A549 (cell line): ENCODE data around the gene PRR5. TPM values are rescaled to one million over a fixed set of nuclear protein-coding genes. Genes with fewer than 3 reads are reported as not detected.

Experiments used
- ATAC-seq, 2 experiments: fragments of 200-7000 bp in 1 of 2; fragments of >200 bp in 1 of 2; cut with Nextera tagmentation in 1 of 2; cut with Tn5 transposase in 1 of 2; 3 replicates each; pipeline versions ENCODE4 v1.8.0 to v1.9.1; 2018 to 2020; ENCODE audit warnings: mild to moderate bottlenecking in 1 of 2, moderate library complexity in 1 of 2
- CTCF ChIA-PET: fragments of 300-600 bp; sonication (Branson Sonifier 250); formaldehyde crosslinking; extraction: SDS; loops from one replicate; lab custom pipeline; 2021; ENCODE audit warnings: antibody characterized with exemption, inconsistent platforms; lab: Yijun Ruan, JAX
- POLR2A ChIA-PET: fragments of 350-600 bp; formaldehyde crosslinking; extraction: SDS; loops from one replicate; lab custom pipeline; 2021; ENCODE audit warnings: antibody characterized with exemption, inconsistent platforms; lab: Yijun Ruan, JAX
- DNase-seq, 2 experiments: peaks; one replicate each; pipeline versions ENCODE4 v3.0.0 to v3.0.0-alpha.2; 2011 to 2016; ENCODE audit warnings: low read depth in 1 of 2, low spot score in 1 of 2
- FAIRE-seq: peaks from 2 replicates; lab custom pipeline; 2011; peaks lifted over from hg19 to GRCh38; lab: Jason Lieb, UNC
- H3K27ac ChIP-seq, 2 experiments: fragments of >200 bp; sonication (Bioruptor Twin); formaldehyde crosslinking; 3 replicates each; pipeline ENCODE4 v1.5.1; 2016 to 2017
- H3K4me1 ChIP-seq: fragments of >200 bp; sonication (Bioruptor Twin); formaldehyde crosslinking; 3 replicates; pipeline ENCODE4 v1.6.1; 2016
- H3K4me2 ChIP-seq: fragments of >200 bp; sonication (Bioruptor Twin); formaldehyde crosslinking; 3 replicates; pipeline ENCODE4 v1.6.1; 2016
- H3K4me3 ChIP-seq: fragments of >200 bp; sonication (Bioruptor Twin); formaldehyde crosslinking; 3 replicates; pipeline ENCODE4 v1.5.1; 2016
- H3K9me3 ChIP-seq: fragments of >200 bp; sonication (Bioruptor Twin); formaldehyde crosslinking; 3 replicates; pipeline ENCODE4 v1.6.1; 2016
- BHLHE40 ChIP-seq: IDR thresholded peaks from 2 replicates; pipeline ENCODE4 v1.6.1; 2012; ENCODE audit warnings: low read depth, low read length, inconsistent platforms
- CHD4 ChIP-seq: fragments of 200-600 bp; sonication (generic); IDR thresholded peaks from 2 replicates; pipeline ENCODE4 v1.6.1; 2016; ENCODE audit warnings: antibody characterized with exemption, mild to moderate bottlenecking, borderline replicate concordance
- EP300 ChIP-seq, 2 experiments: fragments of >200 bp; sonication (Bioruptor Twin); formaldehyde crosslinking; IDR thresholded peaks; 2 replicates in 1 of 2; 3 replicates in 1 of 2; pipeline ENCODE4 v1.6.1; 2016 to 2017
- FOXS1 ChIP-seq: fragments of 250-450 bp; sonication (Bioruptor Pico); IDR thresholded peaks from 2 replicates; pipeline ENCODE4 v1.5.0; 2020; ENCODE audit warnings: mild to moderate bottlenecking, moderate library complexity
- GATA3 ChIP-seq: IDR thresholded peaks from 2 replicates; pipeline ENCODE4 v1.6.1; 2012; ENCODE audit warnings: borderline replicate concordance
- HDAC2 ChIP-seq: fragments of 200-600 bp; sonication (generic); IDR thresholded peaks from 2 replicates; pipeline ENCODE4 v1.6.1; 2016
- HEYL ChIP-seq: fragments of 250-450 bp; sonication (Bioruptor Pico); IDR thresholded peaks from 2 replicates; pipeline ENCODE4 v1.8.0; 2021; ENCODE audit warnings: mild to moderate bottlenecking, moderate library complexity
- HOXA7 ChIP-seq: fragments of 250-450 bp; sonication (Bioruptor Pico); IDR thresholded peaks from 2 replicates; pipeline ENCODE4 v1.5.0; 2020; ENCODE audit warnings: mild to moderate bottlenecking, moderate library complexity
- JUN ChIP-seq, 2 experiments: fragments of >200 bp; sonication (Bioruptor Twin); formaldehyde crosslinking; IDR thresholded peaks; 2 replicates in 1 of 2; 3 replicates in 1 of 2; pipeline ENCODE4 v1.6.1; 2016 to 2017
- KDM5A ChIP-seq: fragments of 200-600 bp; sonication (generic); IDR thresholded peaks from 2 replicates; pipeline ENCODE4 v1.6.1; 2016; ENCODE audit warnings: antibody characterized with exemption, mild to moderate bottlenecking
- MAFK ChIP-seq: fragments of 450-650 bp; IDR thresholded peaks from 2 replicates; pipeline ENCODE4 v1.6.1; 2014; ENCODE audit not compliant: partially characterized antibody
- MAZ ChIP-seq: fragments of 150-350 bp; IDR thresholded peaks from 2 replicates; pipeline ENCODE4 v1.6.1; 2014; ENCODE audit warnings: antibody characterized with exemption, low read depth, low read length, borderline replicate concordance
- PHF8 ChIP-seq: fragments of 200-600 bp; sonication (generic); IDR thresholded peaks from 2 replicates; pipeline ENCODE4 v1.6.1; 2016; ENCODE audit warnings: low read depth, mild to moderate bottlenecking, antibody characterized with exemption, moderate library complexity, borderline replicate concordance
- POLR2AphosphoS2 ChIP-seq: conservative IDR thresholded peaks from 2 replicates; pipeline ENCODE4 v1.6.1; 2012; ENCODE audit warnings: low read length, improper control_type of control experiment, inconsistent platforms
- RAD21 ChIP-seq, 2 experiments: fragments of >200 bp in 1 of 2; sonication (Bioruptor Twin) in 1 of 2; formaldehyde crosslinking in 1 of 2; IDR thresholded peaks in 1 of 2; conservative IDR thresholded peaks in 1 of 2; 2 replicates in 1 of 2; 3 replicates in 1 of 2; pipeline ENCODE4 v1.6.1; 2012 to 2018; ENCODE audit warnings: inconsistent platforms in 1 of 2
- RFX5 ChIP-seq: fragments of 450-650 bp; IDR thresholded peaks from 2 replicates; pipeline ENCODE4 v1.7.1; 2014; ENCODE audit warnings: antibody characterized with exemption, mild to moderate bottlenecking, moderate library complexity
- SMC3 ChIP-seq: fragments of >200 bp; sonication (Bioruptor Twin); formaldehyde crosslinking; IDR thresholded peaks from 3 replicates; pipeline ENCODE4 v1.6.1; 2018; ENCODE audit warnings: inconsistent platforms
- SREBF2 ChIP-seq: fragments of 450-650 bp; IDR thresholded peaks from 2 replicates; pipeline ENCODE4 v1.6.1; 2014; ENCODE audit warnings: mild to moderate bottlenecking, moderate library complexity
- ZC3H11A ChIP-seq: fragments of 450-650 bp; IDR thresholded peaks from 2 replicates; pipeline ENCODE4 v1.6.1; 2014; ENCODE audit warnings: antibody characterized with exemption, mild to moderate bottlenecking
- WGBS: methylation state at CpG from one replicate; pipeline ENCODE4 v1.1.6; 2017; ENCODE audit errors: missing lambda C conversion rate; 5-methylcytosine and 5-hydroxymethylcytosine counted together
- polyA plus RNA-seq, 4 experiments: library from polyadenylated mRNA; depleted of rRNA in 3 of 4; stranded (reverse); fragments of >200 nt; fragmentation: RNase III in 1 of 4; extraction: RNeasy Plus Mini Kit Qiagen cat#74134 plus additional on column Dnase treatment in 1 of 4; gene quantifications; 2 replicates in 3 of 4; 3 replicates in 1 of 4; pipeline ENCODE4 v1.2.3, GENCODE V29; 2011 to 2017
- TF ChIP-seq, protein P1 (sequence below): fragments of >200 bp; sonication (Bioruptor Twin); formaldehyde crosslinking; IDR thresholded peaks from 3 replicates; pipeline ENCODE4 v1.6.1; 2016
- TF ChIP-seq, protein P2 (sequence below): fragments of 150-350 bp; IDR thresholded peaks from 2 replicates; pipeline ENCODE4 v1.6.1; 2014; ENCODE audit warnings: low read depth, mild to moderate bottlenecking, low read length
- TF ChIP-seq, protein P3 (sequence below): IDR thresholded peaks from 2 replicates; pipeline ENCODE4 v1.6.1; 2012; ENCODE audit warnings: low read depth, borderline replicate concordance
- TF ChIP-seq, protein P4 (sequence below): fragments of 250-450 bp; sonication (Bioruptor Pico); IDR thresholded peaks from 2 replicates; pipeline ENCODE4 v1.5.0; 2021; ENCODE audit warnings: mild to moderate bottlenecking, moderate library complexity, borderline replicate concordance
- TF ChIP-seq, protein P5 (sequence below): fragments of >200 bp; sonication (Bioruptor Twin); formaldehyde crosslinking; IDR thresholded peaks from 2 replicates; pipeline ENCODE4 v1.6.1; 2016

PRR5 gene
- polyA plus RNA-seq, 2 of the 4 experiments (the other 2 are of a cell fraction) = 7.1 to 19.5 TPM

DNA sequence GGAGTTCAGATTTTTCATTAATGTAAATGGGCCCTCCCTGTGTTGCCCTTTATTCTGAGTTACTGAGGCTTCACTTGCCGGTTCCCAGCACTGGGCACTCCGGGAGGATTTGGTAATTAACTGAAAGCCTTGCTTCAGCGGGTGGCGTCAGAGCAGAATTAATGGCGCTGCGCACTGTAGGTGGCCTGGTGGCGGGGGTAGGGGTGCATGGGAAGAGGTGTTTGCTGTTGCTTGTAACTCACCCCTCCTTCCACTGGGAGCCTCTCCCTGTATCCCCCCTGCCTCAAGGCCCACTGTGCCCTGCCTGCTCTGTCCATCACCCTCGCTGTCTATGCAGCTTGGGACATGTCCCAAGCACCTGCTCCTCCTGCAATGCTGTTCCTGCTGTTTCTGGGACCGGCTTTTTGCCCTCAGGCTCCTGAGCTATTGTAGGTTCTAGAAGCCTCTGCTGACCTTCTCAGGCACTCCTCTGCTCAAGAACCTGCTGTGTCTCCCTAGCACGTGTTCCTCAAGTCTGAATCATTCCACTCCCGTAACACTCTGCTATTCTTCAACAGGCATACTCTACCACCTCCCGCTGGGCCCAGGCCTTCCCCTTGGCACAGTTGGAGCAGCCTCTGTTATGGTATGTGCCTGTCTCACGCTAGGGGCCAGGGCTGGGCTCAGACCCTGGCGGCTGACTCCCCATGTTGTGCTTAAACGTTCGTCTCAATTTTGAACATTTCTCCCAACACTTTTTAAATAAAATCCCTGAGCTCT, 74.8 kb downstream of the PRR5 start:
- ATAC-seq (no peak), FAIRE-seq (no peak)
- POLR2A ChIA-PET = no interaction called here

DNA sequence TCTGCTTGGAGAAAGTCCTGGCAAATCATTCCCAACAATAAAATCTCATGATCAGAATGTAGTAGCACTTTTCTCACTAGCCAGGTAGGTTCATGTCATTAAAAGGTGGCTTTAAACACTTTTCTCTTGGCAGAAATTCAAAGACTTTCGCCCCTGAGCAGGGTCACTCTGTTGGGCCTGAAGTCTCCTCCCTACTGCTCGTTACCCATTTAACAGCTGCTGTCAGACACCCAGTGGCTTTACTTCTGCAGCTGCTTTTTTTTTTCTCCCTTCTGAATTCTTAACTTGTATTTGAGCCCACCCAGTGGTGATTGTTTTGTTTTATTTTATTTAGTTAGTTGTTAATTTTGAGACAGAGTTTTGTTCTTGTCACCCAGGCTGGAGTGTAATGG, 75.4 kb downstream of the PRR5 start:
- 93% methylated on average over 2 of the region's 2 CpGs for WGBS
- DNase-seq (no peak), ATAC-seq (no peak), FAIRE-seq (no peak)
- Histone ChIP-seq H3K4me1 (no peaks in the 10 kb centered on the region), H3K4me3 (no peak overlapping the region), H3K27ac (no peak overlapping the region), H3K4me2 (no peak overlapping the region), H3K9me3 (no peaks in the 10 kb centered on the region)
- CTCF ChIA-PET = interaction anchor here (0.8 kb wide), 1 partner anchor 22 kb away, joined by 3 read pairs; no protein-coding TSS in a partner anchor
- POLR2A ChIA-PET = no interaction called here
- TF ChIP-seq HEYL (CRISPR knock-in tag) (no peak), POLR2AphosphoS2 (no peak), KDM5A (no peak), SMC3 (no peak), RFX5 (no peak), MAZ (no peak), PHF8 (no peak)
- TF ChIP-seq, protein P1, sequence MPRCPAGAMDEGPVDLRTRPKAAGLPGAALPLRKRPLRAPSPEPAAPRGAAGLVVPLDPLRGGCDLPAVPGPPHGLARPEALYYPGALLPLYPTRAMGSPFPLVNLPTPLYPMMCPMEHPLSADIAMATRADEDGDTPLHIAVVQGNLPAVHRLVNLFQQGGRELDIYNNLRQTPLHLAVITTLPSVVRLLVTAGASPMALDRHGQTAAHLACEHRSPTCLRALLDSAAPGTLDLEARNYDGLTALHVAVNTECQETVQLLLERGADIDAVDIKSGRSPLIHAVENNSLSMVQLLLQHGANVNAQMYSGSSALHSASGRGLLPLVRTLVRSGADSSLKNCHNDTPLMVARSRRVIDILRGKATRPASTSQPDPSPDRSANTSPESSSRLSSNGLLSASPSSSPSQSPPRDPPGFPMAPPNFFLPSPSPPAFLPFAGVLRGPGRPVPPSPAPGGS = no peak

More for the DNA sequence above, 74.8 kb downstream of the PRR5 start:
- Histone ChIP-seq H3K4me2 (no peak overlapping the region), H3K4me1 (no peaks in the 10 kb centered on the region), H3K27ac (no peak overlapping the region), H3K9me3 (no peaks in the 10 kb centered on the region), H3K4me3 (no peak overlapping the region)
- CTCF ChIA-PET = interaction anchor here (0.6 to 0.8 kb wide), 2 partner anchors 22 to 470 kb away, joined by 3 read pairs; no protein-coding TSS in a partner anchor
- TF ChIP-seq HOXA7 (CRISPR knock-in tag) (no peak), CHD4 (no peak), SREBF2 (no peak), EP300 (IDR thresholded peaks at IDR 0.05) (no peak), ZC3H11A (no peak), FOXS1 (CRISPR knock-in tag) (no peak), RFX5 (no peak), MAFK (no peak), HDAC2 (no peak), GATA3 (no peak), BHLHE40 (no peak), RAD21 (conservative IDR thresholded peaks at IDR 0.05 in 1 of 2, IDR thresholded peaks at IDR 0.05 in 1 of 2) (no peak), JUN (IDR thresholded peaks at IDR 0.05) (no peak)
- TF ChIP-seq, protein P2, sequence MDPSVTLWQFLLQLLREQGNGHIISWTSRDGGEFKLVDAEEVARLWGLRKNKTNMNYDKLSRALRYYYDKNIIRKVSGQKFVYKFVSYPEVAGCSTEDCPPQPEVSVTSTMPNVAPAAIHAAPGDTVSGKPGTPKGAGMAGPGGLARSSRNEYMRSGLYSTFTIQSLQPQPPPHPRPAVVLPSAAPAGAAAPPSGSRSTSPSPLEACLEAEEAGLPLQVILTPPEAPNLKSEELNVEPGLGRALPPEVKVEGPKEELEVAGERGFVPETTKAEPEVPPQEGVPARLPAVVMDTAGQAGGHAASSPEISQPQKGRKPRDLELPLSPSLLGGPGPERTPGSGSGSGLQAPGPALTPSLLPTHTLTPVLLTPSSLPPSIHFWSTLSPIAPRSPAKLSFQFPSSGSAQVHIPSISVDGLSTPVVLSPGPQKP = no peak
- TF ChIP-seq, protein P3, sequence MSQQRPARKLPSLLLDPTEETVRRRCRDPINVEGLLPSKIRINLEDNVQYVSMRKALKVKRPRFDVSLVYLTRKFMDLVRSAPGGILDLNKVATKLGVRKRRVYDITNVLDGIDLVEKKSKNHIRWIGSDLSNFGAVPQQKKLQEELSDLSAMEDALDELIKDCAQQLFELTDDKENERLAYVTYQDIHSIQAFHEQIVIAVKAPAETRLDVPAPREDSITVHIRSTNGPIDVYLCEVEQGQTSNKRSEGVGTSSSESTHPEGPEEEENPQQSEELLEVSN = no peak
- TF ChIP-seq, protein P4, sequence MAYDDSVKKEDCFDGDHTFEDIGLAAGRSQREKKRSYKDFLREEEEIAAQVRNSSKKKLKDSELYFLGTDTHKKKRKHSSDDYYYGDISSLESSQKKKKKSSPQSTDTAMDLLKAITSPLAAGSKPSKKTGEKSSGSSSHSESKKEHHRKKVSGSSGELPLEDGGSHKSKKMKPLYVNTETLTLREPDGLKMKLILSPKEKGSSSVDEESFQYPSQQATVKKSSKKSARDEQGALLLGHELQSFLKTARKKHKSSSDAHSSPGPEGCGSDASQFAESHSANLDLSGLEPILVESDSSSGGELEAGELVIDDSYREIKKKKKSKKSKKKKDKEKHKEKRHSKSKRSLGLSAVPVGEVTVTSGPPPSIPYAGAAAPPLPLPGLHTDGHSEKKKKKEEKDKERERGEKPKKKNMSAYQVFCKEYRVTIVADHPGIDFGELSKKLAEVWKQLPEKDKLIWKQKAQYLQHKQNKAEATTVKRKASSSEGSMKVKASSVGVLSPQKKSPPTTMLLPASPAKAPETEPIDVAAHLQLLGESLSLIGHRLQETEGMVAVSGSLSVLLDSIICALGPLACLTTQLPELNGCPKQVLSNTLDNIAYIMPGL (CRISPR knock-in tag) = no peak
- TF ChIP-seq, protein P5, sequence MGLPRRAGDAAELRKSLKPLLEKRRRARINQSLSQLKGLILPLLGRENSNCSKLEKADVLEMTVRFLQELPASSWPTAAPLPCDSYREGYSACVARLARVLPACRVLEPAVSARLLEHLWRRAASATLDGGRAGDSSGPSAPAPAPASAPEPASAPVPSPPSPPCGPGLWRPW = no peak
- TF ChIP-seq, protein P1 = no peak
- DNase-seq = no peak
- WGBS = 86% methylated on average over 14 of the region's 16 CpGs
